Panc1 (cell line): ENCODE data around the gene VPS41.

Source experiments
- CTCF ChIP-seq: fragments of 450-650 bp; IDR thresholded peaks from 2 replicates; pipeline ENCODE4 v1.5.1; 2017; ENCODE audit warnings: mild to moderate bottlenecking
- POLR2AphosphoS5 ChIP-seq: IDR thresholded peaks from 2 replicates; pipeline ENCODE4 v1.6.1; 2012; ENCODE audit warnings: mild to moderate bottlenecking, low read depth, low read length, moderate library complexity

GRCh38 chr7:38675494-38676106, 233.4 kb downstream of the VPS41 start:
- TF ChIP-seq POLR2AphosphoS5 (no peak), CTCF (no peak)
